Common myeloid progenitor, CD34-positive (primary cell): Measurements from ENCODE around the gene PCDHB9.
"Not testable (repeated sequence)": the region's sequence is repeated elsewhere in the genome, so short reads cannot be mapped to it uniquely, and the experiment has no call there.

ENCODE experiments used
- CTCF ChIA-PET: fragments of 350-600 bp; sonication (Branson Sonifier 250); formaldehyde crosslinking; loops from one replicate; lab custom pipeline; 2021; ENCODE audit warnings: antibody characterized with exemption; lab: Charles Lee
- POLR2A ChIA-PET: fragments of 350-600 bp; sonication (Branson Sonifier 250); formaldehyde crosslinking; loops from one replicate; lab custom pipeline; 2021; ENCODE audit warnings: antibody characterized with exemption; lab: Charles Lee
- DNase-seq, 3 donors: peaks; one replicate each; pipeline versions ENCODE4 v3.0.0 to v3.0.0-alpha.2; 2013
- H3K27ac ChIP-seq, 2 experiments: 1 replicate in 1 of 2; 2 replicates in 1 of 2; pipeline ENCODE4 v1.7.0; 2013; ENCODE audit warnings: inconsistent platforms in 2 of 2, low read length in 2 of 2, mild to moderate bottlenecking in 2 of 2, low read depth in 1 of 2, moderate library complexity in 1 of 2; ENCODE audit not compliant: severe bottlenecking in 2 of 2, insufficient read depth in 1 of 2, poor library complexity in 1 of 2
- H3K27me3 ChIP-seq, 5 experiments: replicated peaks in 2 of 5; 1 replicate in 3 of 5; 2 replicates in 2 of 5; pipeline versions ENCODE4 v1.6.1 to v1.7.0; 2013; ENCODE audit warnings: low read length in 4 of 5, mild to moderate bottlenecking in 2 of 5, moderate library complexity in 2 of 5, inconsistent platforms in 1 of 5; ENCODE audit not compliant: insufficient read depth in 5 of 5, control insufficient read depth in 4 of 5
- H3K36me3 ChIP-seq, 4 experiments: 1 replicate in 2 of 4; 2 replicates in 2 of 4; pipeline versions ENCODE4 v1.6.1 to v1.7.0; 2013; ENCODE audit warnings: low read length in 3 of 4, control low read depth in 1 of 4, mild to moderate bottlenecking in 1 of 4; ENCODE audit not compliant: control insufficient read depth in 4 of 4, insufficient read depth in 4 of 4
- H3K4me1 ChIP-seq, 4 experiments: 1 replicate in 3 of 4; 2 replicates in 1 of 4; pipeline versions ENCODE4 v1.6.1 to v1.7.1; 2013; ENCODE audit warnings: low read length in 3 of 4, mild to moderate bottlenecking in 3 of 4, control low read depth in 1 of 4, inconsistent platforms in 1 of 4, moderate library complexity in 1 of 4; ENCODE audit not compliant: control insufficient read depth in 4 of 4, insufficient read depth in 4 of 4; ENCODE audit errors: control extremely low read depth in 1 of 4
- H3K4me3 ChIP-seq, 7 experiments: 1 replicate in 4 of 7; 2 replicates in 3 of 7; pipeline versions ENCODE4 v1.5.1 to v1.7.0; 2013; ENCODE audit warnings: mild to moderate bottlenecking in 7 of 7, low read length in 6 of 7, moderate library complexity in 6 of 7, inconsistent platforms in 2 of 7, low read depth in 2 of 7, control low read depth in 1 of 7; ENCODE audit not compliant: insufficient read depth in 4 of 7, control insufficient read depth in 1 of 7; ENCODE audit errors: extremely low read depth in 1 of 7
- H3K9me3 ChIP-seq, 5 experiments: 1 replicate in 4 of 5; 2 replicates in 1 of 5; pipeline versions ENCODE4 v1.6.1 to v1.7.1; 2013; ENCODE audit warnings: low read length in 4 of 5, mild to moderate bottlenecking in 2 of 5, inconsistent platforms in 1 of 5, low read depth in 1 of 5, moderate library complexity in 1 of 5; ENCODE audit not compliant: control insufficient read depth in 4 of 5, insufficient read depth in 2 of 5; ENCODE audit errors: control extremely low read depth in 1 of 5
- WGBS: methylation state at CpG from one replicate; pipeline ENCODE4 v1.1.5; 2013; ENCODE audit not compliant: insufficient coverage; 5-methylcytosine and 5-hydroxymethylcytosine counted together

The PCDHB9 gene

GRCh38 chr5:141235922-141236321 lies 49.0 kb downstream of the PCDHB9 start:
- DNase-seq, POLR2A ChIA-PET, H3K4me3 ChIP-seq, H3K4me1 ChIP-seq, CTCF ChIA-PET, H3K36me3 ChIP-seq, H3K27ac ChIP-seq: not testable (repeated sequence)
- peaks cover 15 to 77% (median 44%) of the 10 kb centered on the region in 5 experiments for H3K9me3 ChIP-seq
- H3K27me3 ChIP-seq, result peaks cover 5 to 49% (median 16%) of the 10 kb centered on the region in 5 experiments
- WGBS, result 17% methylated on average over 24 of the region's 40 CpGs

GRCh38 chr5:141236516-141237313 lies 49.8 kb downstream of the PCDHB9 start:
- peaks cover 15 to 85% (median 52%) of the 10 kb centered on the region in 5 experiments for H3K9me3 ChIP-seq
- POLR2A ChIA-PET, result no interaction called here
- no peaks in the 10 kb centered on the region for H3K36me3 ChIP-seq
- H3K27ac ChIP-seq, result no peak overlapping the region
- H3K27me3 ChIP-seq, result peaks cover 5 to 57% (median 16%) of the 10 kb centered on the region in 5 experiments
- H3K4me1 ChIP-seq, result no peaks in the 10 kb centered on the region
- WGBS, result 17% methylated on average over 29 of the region's 32 CpGs
- CTCF ChIA-PET, result no interaction called here
- H3K4me3 ChIP-seq, result no peak overlapping the region
- DNase-seq, result no peak
